ENCODE data around the gene SRCAP. TPM values are rescaled to one million over a fixed set of nuclear protein-coding genes. Genes with fewer than 3 reads are reported as not detected.

The SRCAP gene
- total RNA-seq, 2 experiments from 2014 or later: 89.4 to 92.2 TPM

- H3K27me3 Mint-ChIP-seq: no peaks in the 10 kb centered on the region
- DNase-seq (no peak), ATAC-seq (ENCODE audit: low read depth) (no peak)
- peaks cover 36% of the 10 kb centered on the region for H3K36me3 Mint-ChIP-seq
- peaks cover 14% of the 10 kb centered on the region for H3K4me1 Mint-ChIP-seq
- no peak overlapping the region for H3K4me3 Mint-ChIP-seq
- H3K9me3 Mint-ChIP-seq: no peaks in the 10 kb centered on the region
- POLR2A ChIA-PET: interaction anchor here (1.6 kb wide), 1 partner anchor 31 kb away, joined by 3 read pairs; the partner anchor contains the start of gene SRCAP
- no peak overlapping the region for H3K27ac Mint-ChIP-seq
Observed at GRCh38 chr16:30667361-30667905, 31.5 kb upstream of the SRCAP start.

GRCh38 chr16:30668393-30668792, 30.6 kb upstream of the SRCAP start:
- H3K9me3 Mint-ChIP-seq: no peaks in the 10 kb centered on the region
- DNase-seq (no peak), ATAC-seq (ENCODE audit: low read depth) (no peak)
- no peaks in the 10 kb centered on the region for H3K27me3 Mint-ChIP-seq
- peaks cover 8% of the 10 kb centered on the region for H3K4me1 Mint-ChIP-seq
- H3K4me3 Mint-ChIP-seq: no peak overlapping the region
- POLR2A ChIA-PET: interaction anchor here (1.6 to 2.5 kb wide), 2 partner anchors 9 to 30 kb away, joined by 3 to 7 read pairs; partner anchors contain the start of genes FBRS and SRCAP
- H3K36me3 Mint-ChIP-seq: peaks cover 31% of the 10 kb centered on the region
- no peak overlapping the region for H3K27ac Mint-ChIP-seq

GRCh38 chr16:30669026-30669902, 29.7 kb upstream of the SRCAP start:
- Mint-ChIP-seq H3K36me3 (peaks cover 26% of the 10 kb centered on the region), H3K9me3 (no peaks in the 10 kb centered on the region), H3K27ac (no peak overlapping the region), H3K4me3 (no peak overlapping the region), H3K27me3 (no peaks in the 10 kb centered on the region), H3K4me1 (peaks cover 3% of the 10 kb centered on the region)
- ATAC-seq (ENCODE audit: low read depth) (no peak), DNase-seq (no peak)
- POLR2A ChIA-PET: interaction anchor here (2.5 kb wide), 1 partner anchor 10 kb away, joined by 7 read pairs; the partner anchor contains the start of gene FBRS

DNA sequence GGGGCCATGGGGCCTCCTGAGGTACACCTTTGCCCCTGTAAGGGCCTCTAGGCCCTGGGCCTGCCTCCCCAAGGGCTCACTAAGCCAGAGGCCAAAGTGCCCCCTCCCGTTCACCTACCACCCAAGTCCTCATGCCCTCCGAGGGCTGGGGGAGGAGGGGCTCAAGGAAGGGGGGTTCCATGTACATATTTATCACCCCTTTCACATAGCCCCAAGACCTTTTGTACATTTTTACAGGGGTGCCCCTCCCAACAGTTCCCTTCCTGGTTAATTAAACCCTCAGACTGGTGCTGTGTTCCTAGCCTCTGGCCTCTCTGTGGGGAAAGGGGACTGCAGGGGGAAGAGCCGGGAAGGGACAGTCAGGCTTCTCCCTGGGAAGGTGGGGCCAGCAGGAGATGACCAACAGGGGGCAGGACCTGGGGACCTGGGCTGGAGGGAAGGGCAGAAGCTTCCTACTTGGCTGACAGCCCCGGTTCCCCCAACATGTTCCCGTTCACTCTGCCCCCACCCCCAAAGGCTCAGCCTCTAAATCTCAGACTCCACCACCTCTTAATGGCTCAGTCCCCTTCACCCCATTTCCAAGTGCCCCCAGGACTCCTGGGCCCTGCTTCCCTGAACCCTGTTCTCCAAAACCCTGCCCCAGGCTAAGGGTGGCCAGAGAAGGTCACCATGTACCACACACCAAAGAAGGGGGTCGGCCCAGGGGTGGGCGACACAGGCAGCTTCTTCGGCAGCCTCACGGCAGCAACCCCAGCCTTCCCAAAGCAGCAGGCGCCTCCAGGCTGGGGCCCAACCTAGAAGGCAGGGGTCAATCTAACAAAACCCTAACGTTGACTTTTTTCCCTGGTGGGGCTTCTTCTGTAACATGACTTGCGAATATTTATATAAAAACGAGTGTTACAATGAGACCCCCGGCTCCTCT, 28.8 kb upstream of the SRCAP start:
- Mint-ChIP-seq H3K27ac (no peak overlapping the region), H3K27me3 (no peaks in the 10 kb centered on the region), H3K4me1 (no peaks in the 10 kb centered on the region), H3K36me3 (peaks cover 22% of the 10 kb centered on the region), H3K4me3 (no peak overlapping the region), H3K9me3 (no peaks in the 10 kb centered on the region)
- DNase-seq: no peak
- POLR2A ChIA-PET: interaction anchor here (2.5 kb wide), 1 partner anchor 11 kb away, joined by 7 read pairs; the partner anchor contains the start of gene FBRS
- ATAC-seq (ENCODE audit: low read depth): no peak

GRCh38 chr16:30675143-30675542, 23.8 kb upstream of the SRCAP start:
- H3K36me3 Mint-ChIP-seq: peaks cover 6% of the 10 kb centered on the region
- no peak overlapping the region for H3K4me3 Mint-ChIP-seq
- POLR2A ChIA-PET: no interaction called here
- no peak for ATAC-seq (ENCODE audit: low read depth)
- no peaks in the 10 kb centered on the region for H3K27me3 Mint-ChIP-seq
- no peak for DNase-seq
- no peak overlapping the region for H3K27ac Mint-ChIP-seq
- H3K9me3 Mint-ChIP-seq: no peaks in the 10 kb centered on the region
- H3K4me1 Mint-ChIP-seq: peaks cover 3% of the 10 kb centered on the region

- no peaks in the 10 kb centered on the region for H3K36me3 Mint-ChIP-seq
- peaks cover 3% of the 10 kb centered on the region for H3K4me1 Mint-ChIP-seq
- DNase-seq (no peak), ATAC-seq (ENCODE audit: low read depth) (no peak)
- no peaks in the 10 kb centered on the region for H3K27me3 Mint-ChIP-seq
- H3K27ac Mint-ChIP-seq: no peak overlapping the region
- no peaks in the 10 kb centered on the region for H3K9me3 Mint-ChIP-seq
- no peak overlapping the region for H3K4me3 Mint-ChIP-seq
- POLR2A ChIA-PET: interaction anchor here (0.6 to 1.4 kb wide), 2 partner anchors 10 to 18 kb away, joined by 4 to 6 read pairs; no protein-coding TSS in a partner anchor
Observed at GRCh38 chr16:30677931-30678585, 20.9 kb upstream of the SRCAP start.

GRCh38 chr16:30678586-30678970, 20.4 kb upstream of the SRCAP start:
- ATAC-seq (ENCODE audit: low read depth): no peak
- no peaks in the 10 kb centered on the region for H3K9me3 Mint-ChIP-seq
- H3K27me3 Mint-ChIP-seq: no peaks in the 10 kb centered on the region
- no peak overlapping the region for H3K27ac Mint-ChIP-seq
- no peak for DNase-seq
- H3K4me1 Mint-ChIP-seq: peaks cover 3% of the 10 kb centered on the region
- no peak overlapping the region for H3K4me3 Mint-ChIP-seq
- H3K36me3 Mint-ChIP-seq: no peaks in the 10 kb centered on the region
- POLR2A ChIA-PET: interaction anchor here (0.6 to 1.4 kb wide), 2 partner anchors 9 to 19 kb away, joined by 4 to 6 read pairs; no protein-coding TSS in a partner anchor

GRCh38 chr16:30680326-30680725, 18.6 kb upstream of the SRCAP start:
- Mint-ChIP-seq H3K4me1 (peaks cover 3% of the 10 kb centered on the region), H3K9me3 (no peaks in the 10 kb centered on the region), H3K27me3 (no peaks in the 10 kb centered on the region), H3K27ac (no peak overlapping the region), H3K4me3 (no peak overlapping the region), H3K36me3 (no peaks in the 10 kb centered on the region)
- no peak for DNase-seq
- POLR2A ChIA-PET: interaction anchor here (0.6 kb wide), 1 partner anchor 554 kb away, joined by 4 read pairs; no protein-coding TSS in a partner anchor
- no peak for ATAC-seq (ENCODE audit: low read depth)

DNA sequence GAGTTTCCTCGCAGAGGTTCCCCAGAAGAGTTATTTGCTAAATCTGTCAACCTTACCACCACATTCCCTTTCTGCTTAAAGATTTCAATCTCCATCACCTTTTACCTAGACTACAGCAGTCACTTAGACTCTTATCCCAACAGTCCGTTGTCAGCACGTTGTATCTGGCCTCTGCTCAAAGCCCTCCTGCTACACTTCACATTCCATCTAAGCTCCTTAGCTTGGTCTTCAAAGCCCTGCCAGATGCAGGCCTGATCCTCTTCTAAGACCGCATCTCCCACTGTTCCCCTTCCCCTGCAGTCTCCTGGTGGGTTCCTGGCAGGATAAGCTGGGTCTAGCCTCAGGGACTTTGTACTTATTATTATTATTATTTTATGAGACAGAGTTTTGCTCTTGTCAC, 10.3 kb upstream of the SRCAP start:
- DNase-seq: no peak
- H3K27ac Mint-ChIP-seq: no peak overlapping the region
- no peaks in the 10 kb centered on the region for H3K9me3 Mint-ChIP-seq
- no peak overlapping the region for H3K4me3 Mint-ChIP-seq
- H3K27me3 Mint-ChIP-seq: no peaks in the 10 kb centered on the region
- POLR2A ChIA-PET: interaction anchor here (1.0 to 1.7 kb wide), 2 partner anchors 16 to 28 kb away, joined by 3 to 4 read pairs; no protein-coding TSS in a partner anchor
- ATAC-seq (ENCODE audit: low read depth): no peak
- no peaks in the 10 kb centered on the region for H3K36me3 Mint-ChIP-seq
- H3K4me1 Mint-ChIP-seq: peaks cover 5% of the 10 kb centered on the region

GRCh38 chr16:30691907-30692306, 7.1 kb upstream of the SRCAP start:
- POLR2A ChIA-PET: interaction anchor here (3.5 kb wide), 1 partner anchor 32 kb away, joined by 52 read pairs; the partner anchor contains the start of gene FBRS
- Mint-ChIP-seq H3K4me3 (no peak overlapping the region), H3K36me3 (no peaks in the 10 kb centered on the region), H3K4me1 (peaks cover 13% of the 10 kb centered on the region), H3K27me3 (no peaks in the 10 kb centered on the region), H3K27ac (no peak overlapping the region), H3K9me3 (no peaks in the 10 kb centered on the region)
- ATAC-seq (ENCODE audit: low read depth) (no peak), DNase-seq (no peak)

- ATAC-seq (ENCODE audit: low read depth) (no peak), DNase-seq (no peak)
- POLR2A ChIA-PET: interaction anchor here (1.6 to 3.5 kb wide), 2 partner anchors 33 to 55 kb away, joined by 3 to 52 read pairs; partner anchors contain the start of gene FBRS
- Mint-ChIP-seq H3K4me3 (no peak overlapping the region), H3K27me3 (no peaks in the 10 kb centered on the region), H3K9me3 (no peaks in the 10 kb centered on the region), H3K36me3 (no peaks in the 10 kb centered on the region), H3K4me1 (peaks cover 19% of the 10 kb centered on the region), H3K27ac (no peak overlapping the region)
Observed at GRCh38 chr16:30692396-30693064, 6.4 kb upstream of the SRCAP start.
